Mesendoderm (in vitro differentiated cells): Measurements from ENCODE around the gene HOXD1.

ENCODE experiments used
- DNase-seq: peaks from one replicate; pipeline ENCODE4 v3.0.0; 2013
- H2AK5ac ChIP-seq: 2 replicates; pipeline ENCODE4 v1.6.1; 2013; ENCODE audit warnings: low read length, inconsistent platforms
- H2BK120ac ChIP-seq: 2 replicates; pipeline ENCODE4 v1.6.1; 2013; ENCODE audit warnings: low read depth, mild to moderate bottlenecking, low read length, moderate library complexity, mixed read lengths
- H2BK15ac ChIP-seq: replicated peaks from 2 replicates; pipeline ENCODE4 v1.6.1; 2013; ENCODE audit warnings: low read depth, mild to moderate bottlenecking, moderate library complexity
- H2BK5ac ChIP-seq: 2 replicates; pipeline ENCODE4 v1.6.1; 2013; ENCODE audit warnings: low read length, inconsistent platforms
- H3K18ac ChIP-seq: 2 replicates; pipeline ENCODE4 v1.6.1; 2013; ENCODE audit warnings: mild to moderate bottlenecking, low read length, mixed read lengths
- H3K23ac ChIP-seq: one replicate; pipeline ENCODE4 v1.6.1; 2013; ENCODE audit warnings: low read length
- H3K27ac ChIP-seq: 2 replicates; pipeline ENCODE4 v1.5.1; 2013; ENCODE audit warnings: low read depth, mild to moderate bottlenecking, inconsistent platforms, low read length, moderate library complexity
- H3K27me3 ChIP-seq: 2 replicates; pipeline ENCODE4 v1.6.1; 2013; ENCODE audit warnings: low read length, control low read depth, mild to moderate bottlenecking, inconsistent platforms; ENCODE audit not compliant: insufficient read depth, poor library complexity
- H3K36me3 ChIP-seq: 2 replicates; pipeline ENCODE4 v1.6.1; 2013; ENCODE audit warnings: low read length, inconsistent platforms; ENCODE audit not compliant: control insufficient read depth, insufficient read depth
- H3K4ac ChIP-seq: one replicate; pipeline ENCODE4 v1.6.1; 2013; ENCODE audit warnings: low read depth, mild to moderate bottlenecking, low read length, moderate library complexity
- H3K4me1 ChIP-seq: 2 replicates; pipeline ENCODE4 v1.6.1; 2013; ENCODE audit warnings: low read depth, low read length, inconsistent platforms; ENCODE audit not compliant: control insufficient read depth
- H3K4me2 ChIP-seq: 2 replicates; pipeline ENCODE4 v1.6.1; 2013; ENCODE audit warnings: low read length
- H3K4me3 ChIP-seq: 2 replicates; pipeline ENCODE4 v1.5.1; 2013; ENCODE audit warnings: mild to moderate bottlenecking, low read length
- H3K56ac ChIP-seq: one replicate; pipeline ENCODE4 v1.6.1; 2013; ENCODE audit warnings: low read length
- H3K79me1 ChIP-seq: 2 replicates; pipeline ENCODE4 v1.6.1; 2013; ENCODE audit warnings: low read length, inconsistent platforms
- H3K79me2 ChIP-seq: 2 replicates; pipeline ENCODE4 v1.6.1; 2013; ENCODE audit warnings: mild to moderate bottlenecking, low read length; ENCODE audit not compliant: control insufficient read depth, insufficient read depth
- H3K9ac ChIP-seq: 2 replicates; pipeline ENCODE4 v1.6.1; 2013; ENCODE audit warnings: low read length, inconsistent platforms
- H4K5ac ChIP-seq: one replicate; pipeline ENCODE4 v1.6.1; 2013; ENCODE audit warnings: low read length
- H4K8ac ChIP-seq: one replicate; pipeline ENCODE4 v1.6.1; 2013; ENCODE audit warnings: low read depth, mild to moderate bottlenecking, control low read depth, low read length, moderate library complexity
- WGBS: extraction: QIAGEN DNeasy Blood & Tissue Kit; methylation state at CpG from one replicate; pipeline ENCODE4 v1.1.7; 2013; ENCODE audit warnings: low lambda C conversion rate, missing lambda C conversion rate; ENCODE audit not compliant: insufficient coverage; ENCODE audit errors: extremely low coverage; 5-methylcytosine and 5-hydroxymethylcytosine counted together

The HOXD1 gene

GRCh38 chr2:176148751-176149421 lies 39.6 kb upstream of the HOXD1 start:
- Histone ChIP-seq H3K4ac (no peak overlapping the region), H3K4me3 (no peak overlapping the region), H3K18ac (no peak overlapping the region), H3K27ac (no peak overlapping the region), H4K5ac (no peak overlapping the region), H4K8ac (no peak overlapping the region), H3K79me2 (no peaks in the 10 kb centered on the region), H2AK5ac (no peak overlapping the region), H2BK15ac (no peak overlapping the region), H3K4me2 (no peak overlapping the region), H3K4me1 (no peaks in the 10 kb centered on the region), H3K27me3 (peaks cover 90% of the 10 kb centered on the region), H3K56ac (no peak overlapping the region), H3K9ac (no peak overlapping the region), H2BK5ac (no peak overlapping the region), H3K23ac (no peak overlapping the region), H3K36me3 (no peaks in the 10 kb centered on the region), H2BK120ac (no peak overlapping the region), H3K79me1 (no peaks in the 10 kb centered on the region)
- WGBS: no CpG with 5 or more reads among the region's 11 CpGs
- no peak for DNase-seq

- Histone ChIP-seq H3K27me3 (peaks cover 92% of the 10 kb centered on the region), H3K79me1 (no peaks in the 10 kb centered on the region), H4K8ac (no peak overlapping the region), H4K5ac (no peak overlapping the region), H3K4me1 (no peaks in the 10 kb centered on the region), H3K4me3 (no peak overlapping the region), H3K56ac (no peak overlapping the region), H3K27ac (no peak overlapping the region), H3K4ac (no peak overlapping the region), H3K9ac (no peak overlapping the region), H3K18ac (no peak overlapping the region), H2BK15ac (no peak overlapping the region), H3K23ac (no peak overlapping the region), H3K36me3 (no peaks in the 10 kb centered on the region), H2BK120ac (no peak overlapping the region), H2BK5ac (no peak overlapping the region), H2AK5ac (no peak overlapping the region), H3K4me2 (no peak overlapping the region), H3K79me2 (no peaks in the 10 kb centered on the region)
- no peak for DNase-seq
- WGBS: no CpG with 5 or more reads among the region's 22 CpGs
These were observed 39.0 kb upstream of the HOXD1 start for GRCh38 chr2:176149481-176149938.

- Histone ChIP-seq H2BK15ac (no peak overlapping the region), H3K4me3 (no peak overlapping the region), H3K18ac (no peak overlapping the region), H3K79me2 (no peaks in the 10 kb centered on the region), H4K8ac (no peak overlapping the region), H3K36me3 (no peaks in the 10 kb centered on the region), H3K27me3 (peaks cover 93% of the 10 kb centered on the region), H3K4ac (no peak overlapping the region), H4K5ac (no peak overlapping the region), H3K9ac (no peak overlapping the region), H2AK5ac (no peak overlapping the region), H3K56ac (no peak overlapping the region), H2BK5ac (no peak overlapping the region), H2BK120ac (no peak overlapping the region), H3K4me1 (no peaks in the 10 kb centered on the region), H3K4me2 (no peak overlapping the region), H3K79me1 (no peaks in the 10 kb centered on the region), H3K23ac (peak overlapping the region; percentile 9), H3K27ac (no peak overlapping the region)
- no CpG with 5 or more reads among the region's 24 CpGs for WGBS
- no peak for DNase-seq
These were observed 38.4 kb upstream of the HOXD1 start for GRCh38 chr2:176149939-176150583.

- DNase-seq: no peak
- H3K4me3 ChIP-seq: no peak overlapping the region
- H3K36me3 ChIP-seq: no peaks in the 10 kb centered on the region
- H3K79me2 ChIP-seq: no peaks in the 10 kb centered on the region
- H3K56ac ChIP-seq: no peak overlapping the region
- no peak overlapping the region for H3K4me2 ChIP-seq
- no peak overlapping the region for H4K5ac ChIP-seq
- no peak overlapping the region for H2AK5ac ChIP-seq
- H3K18ac ChIP-seq: no peak overlapping the region
- H4K8ac ChIP-seq: no peak overlapping the region
- H2BK15ac ChIP-seq: no peak overlapping the region
- H3K27me3 ChIP-seq: peaks cover 93% of the 10 kb centered on the region
- no peak overlapping the region for H3K27ac ChIP-seq
- no peak overlapping the region for H3K4ac ChIP-seq
- no peak overlapping the region for H3K9ac ChIP-seq
- H3K4me1 ChIP-seq: no peaks in the 10 kb centered on the region
- WGBS: no CpG with 5 or more reads among the region's 14 CpGs
- no peak overlapping the region for H3K23ac ChIP-seq
- H3K79me1 ChIP-seq: no peaks in the 10 kb centered on the region
- H2BK5ac ChIP-seq: no peak overlapping the region
- H2BK120ac ChIP-seq: no peak overlapping the region
These were observed 37.7 kb upstream of the HOXD1 start for GRCh38 chr2:176150584-176151441.

GRCh38 chr2:176151442-176152287 lies 36.8 kb upstream of the HOXD1 start, which contains the start of gene HOXD4:
HOXD4 (plus strand) TSS chr2:176151550; CDS start chr2:176151634, 84 bp downstream.
- WGBS: no CpG with 5 or more reads among the region's 55 CpGs
- H3K4me3 ChIP-seq: no peak within 1 kb of the TSS
- peak within 1 kb of the TSS; percentile 46 for H3K4me2 ChIP-seq

More at GRCh38 chr2:176151442-176152287, 36.8 kb upstream of the HOXD1 start, which contains the start of gene HOXD4:
- no peak within 1 kb of the TSS for H3K9ac ChIP-seq
- H4K8ac ChIP-seq: no peak within 1 kb of the TSS
- H3K27ac ChIP-seq: no peak within 1 kb of the TSS
- H3K36me3 ChIP-seq: no peaks in the 10 kb centered on the region
- H4K5ac ChIP-seq: no peak within 1 kb of the TSS
- no peak within 1 kb of the TSS for H2BK5ac ChIP-seq
- H2BK15ac ChIP-seq: no peak within 1 kb of the TSS
- H2AK5ac ChIP-seq: no peak within 1 kb of the TSS
- H3K18ac ChIP-seq: no peak within 1 kb of the TSS
- no peak within 1 kb of the TSS for H3K4ac ChIP-seq
- no peak within 1 kb of the TSS for H2BK120ac ChIP-seq
- no peaks in the 10 kb centered on the region for H3K79me2 ChIP-seq
- H3K56ac ChIP-seq: peak within 1 kb of the TSS; percentile 7
- peak; percentile 36 for DNase-seq
- no peaks in the 10 kb centered on the region for H3K79me1 ChIP-seq
- H3K4me1 ChIP-seq: no peaks in the 10 kb centered on the region
- peaks cover 93% of the 10 kb centered on the region for H3K27me3 ChIP-seq
- H3K23ac ChIP-seq: no peak within 1 kb of the TSS
